Aorta (tissue), 5 donors: ENCODE measurements around the gene SCMH1. TPM values are rescaled to one million over a fixed set of nuclear protein-coding genes. Genes with fewer than 3 reads are reported as not detected.
A peak's percentile ranks its signal among the peaks of the same experiment; 100 is the strongest.

Experiments used
- ATAC-seq: fragments of 200-7000 bp; cut with Tn5 transposase; one replicate; pipeline ENCODE4 v1.9.1; 2022; ENCODE audit warnings: moderate library complexity; ENCODE audit not compliant: low FRiP score
- DNase-seq, 2 donors: peaks; one replicate each; pipeline ENCODE4 v3.0.0-alpha.2; 2020
- H3K27ac ChIP-seq, 2 donors: one replicate each; pipeline ENCODE4 v1.5.1; 2013; ENCODE audit warnings: low read length in 2 of 2, mild to moderate bottlenecking in 2 of 2, moderate library complexity in 2 of 2, control low read depth in 1 of 2, inconsistent platforms in 1 of 2, low read depth in 1 of 2
- H3K27me3 ChIP-seq, 2 donors: one replicate each; pipeline ENCODE4 v1.6.1; 2013; ENCODE audit warnings: control low read depth in 1 of 2, low read length in 1 of 2, mild to moderate bottlenecking in 1 of 2, moderate library complexity in 1 of 2; ENCODE audit not compliant: insufficient read depth in 2 of 2, control insufficient read depth in 1 of 2
- H3K36me3 ChIP-seq, 2 donors: one replicate each; pipeline ENCODE4 v1.6.1; 2013; ENCODE audit warnings: control low read depth in 1 of 2, low read length in 1 of 2, mild to moderate bottlenecking in 1 of 2; ENCODE audit not compliant: insufficient read depth in 2 of 2, control insufficient read depth in 1 of 2
- H3K4me1 ChIP-seq, 2 donors: one replicate each; pipeline ENCODE4 v1.6.1; 2013; ENCODE audit warnings: low read length in 2 of 2, control low read depth in 1 of 2, mild to moderate bottlenecking in 1 of 2, moderate library complexity in 1 of 2; ENCODE audit not compliant: insufficient read depth in 2 of 2, control insufficient read depth in 1 of 2
- H3K4me3 ChIP-seq, 2 donors: one replicate each; pipeline ENCODE4 v1.5.1; 2013; ENCODE audit warnings: low read length in 2 of 2, control low read depth in 1 of 2, mild to moderate bottlenecking in 1 of 2
- H3K9me3 ChIP-seq: one replicate; pipeline ENCODE4 v1.6.1; 2013; ENCODE audit warnings: mild to moderate bottlenecking, low read length; ENCODE audit not compliant: control insufficient read depth
- WGBS, 2 donors: extraction: QIAGEN DNeasy Blood & Tissue Kit; methylation state at CpG; one replicate each; pipeline ENCODE4 v1.1.7; 2013; 5-methylcytosine and 5-hydroxymethylcytosine counted together
- intact Hi-C, 2 donors: fragments of 100-400 bp; cut with DNase I; formaldehyde crosslinking; loops; one replicate each; pipeline versions ENCODE4 v1.14.2 to v1.15.0; 2022
- polyA plus RNA-seq, 2 donors: library from polyadenylated mRNA; stranded (reverse); fragments of 200-250 nt; gene quantifications; one replicate each; pipeline ENCODE4 v1.2.3, GENCODE V29; 2013
- total RNA-seq, 2 donors: library from RNA; stranded (reverse); fragmentation: NEBNext Ultra II Directional; extraction: Animal tissue kit (Norgen Biotek cat#: 25700); gene quantifications; one replicate each; pipeline ENCODE4 v1.2.1, GENCODE V29; 2021
- donor health status: healthy with polysubstance abuse.
- donor health status: Bipolar disorder and iron deficiency.
- donor health status: DM: no; HTN: no; CAD: no.
- donor health status: DM: no; HTN: no; CAD: no.
- donor health status: DM: yes; HTN: yes; CAD: no.

SCMH1 gene
- total and polyA plus RNA-seq, 4 donors: 36.2 to 60.7 (median 47.4) TPM

- Histone ChIP-seq H3K4me1 (no peaks in the 10 kb centered on the region), H3K27ac (peak overlapping the region; percentile 59 to 64)
These were observed 261.5 kb downstream of the SCMH1 start for GRCh38 chr1:40980453-40981121.

GRCh38 chr1:40980068-40980452 is 262.0 kb downstream of the SCMH1 start:
- DNase-seq (no peak), ATAC-seq (peak; percentile 0)
- Histone ChIP-seq H3K27me3 (no peaks in the 10 kb centered on the region), H3K27ac (peak overlapping the region; percentile 59 to 64), H3K4me1 (no peaks in the 10 kb centered on the region), H3K9me3 (no peaks in the 10 kb centered on the region), H3K4me3 (peak overlapping the region; percentile 80 to 87), H3K36me3 (peaks cover 0 to under 1% of the 10 kb centered on the region in 2 donors)
- intact Hi-C loops: loop anchor here in 1 of 2 donors (5.0 kb wide), 1 partner anchor 67 kb away; no protein-coding TSS in a partner anchor
- WGBS, 2 donors: 0 to 1% methylated on average over 31 to 50 of the region's 50 CpGs

More at GRCh38 chr1:40980453-40981121, 261.5 kb downstream of the SCMH1 start:
- DNase-seq (peak in 1 of 2 donors; percentile 78), ATAC-seq (no peak)
- Histone ChIP-seq H3K4me3 (peak overlapping the region; percentile 80 to 87), H3K9me3 (no peaks in the 10 kb centered on the region), H3K36me3 (peaks cover 0 to 3% of the 10 kb centered on the region in 2 donors), H3K27me3 (no peaks in the 10 kb centered on the region)
- 9 to 10% methylated on average over 27 of the region's 27 CpGs for WGBS, 2 donors
- intact Hi-C loops: loop anchor here in 1 of 2 donors (5.0 kb wide), 1 partner anchor 67 kb away; no protein-coding TSS in a partner anchor

DNA sequence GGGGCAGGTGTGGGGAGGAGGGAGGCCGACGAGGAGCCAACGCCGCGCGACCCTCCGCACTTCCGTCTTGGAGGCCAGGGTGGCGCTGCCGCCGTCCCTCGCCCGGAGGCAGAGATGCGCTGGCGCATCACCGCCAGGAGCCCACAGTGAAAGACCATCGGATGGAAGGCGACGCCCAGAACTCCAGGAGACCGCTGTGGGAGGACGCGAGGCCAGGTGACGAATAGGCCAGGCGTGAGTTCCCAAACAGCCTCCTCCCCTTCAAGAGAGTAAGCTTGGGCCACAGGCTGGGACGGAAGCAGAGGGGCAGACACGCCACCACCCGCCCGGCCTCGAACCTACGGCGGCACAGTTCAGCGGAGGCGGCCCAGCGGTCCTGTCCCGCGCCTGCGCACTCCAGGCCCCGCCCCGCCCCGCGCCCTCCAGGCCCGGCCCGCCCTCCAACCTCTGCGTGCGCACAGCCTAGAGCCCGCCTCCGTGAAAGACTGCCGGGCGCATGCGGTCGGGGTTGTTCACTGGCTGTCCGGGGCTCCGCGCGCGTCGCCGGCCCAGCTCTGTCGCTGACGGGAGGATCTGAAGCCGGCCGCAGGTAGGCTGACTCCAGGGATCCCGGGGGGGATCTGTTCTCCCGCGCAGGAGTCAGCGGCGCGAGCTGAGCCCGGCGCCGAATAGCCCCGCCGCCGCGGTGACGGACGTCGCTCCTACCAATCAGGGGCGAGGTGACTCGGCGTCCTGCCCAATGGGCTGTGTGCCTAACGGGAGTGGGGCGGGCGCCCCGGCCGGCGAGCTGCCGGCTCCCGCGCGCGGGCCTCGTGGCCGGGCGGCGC is 262.7 kb downstream of the SCMH1 start, which contains the start of gene CTPS1:
CTPS1 (plus strand) TSS at position 456 of the 827 bp plus-strand sequence. CDS start 3,595 bp downstream, outside the sequence.
- intact Hi-C loops: loop anchor here in 1 of 2 donors (5.0 kb wide), 1 partner anchor 68 kb away; no protein-coding TSS in a partner anchor
- Histone ChIP-seq H3K4me3 (peak within 1 kb of the TSS; percentile 80 to 87), H3K36me3 (no peaks in the 10 kb centered on the region), H3K27ac (peak within 1 kb of the TSS; percentile 59 to 71), H3K27me3 (no peaks in the 10 kb centered on the region), H3K4me1 (no peaks in the 10 kb centered on the region), H3K9me3 (no peaks in the 10 kb centered on the region)
- DNase-seq (peak; percentile 97 to 99), ATAC-seq (peak; percentile 96)
- 0 to 1% methylated on average over 89 to 96 of the region's 96 CpGs for WGBS, 2 donors

DNA sequence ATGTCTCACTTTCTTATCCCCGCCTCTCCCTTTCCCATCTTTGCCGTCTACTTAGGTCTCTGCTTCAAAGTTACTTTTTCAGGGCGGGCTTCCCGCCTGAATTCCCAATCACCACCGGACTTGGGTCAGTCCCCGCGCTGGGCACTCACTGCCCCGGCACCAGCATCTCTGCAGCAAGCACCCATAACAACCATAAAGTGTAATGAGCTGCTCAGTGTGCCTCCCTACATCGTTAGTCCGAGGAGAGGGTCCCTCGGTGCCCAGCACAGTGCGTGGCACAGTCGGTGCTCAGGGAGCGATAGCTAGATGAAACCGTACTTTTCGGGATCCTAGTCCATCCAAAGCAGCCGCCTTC is 263.2 kb downstream of the SCMH1 start:
- DNase-seq: no peak
- Histone ChIP-seq H3K4me3 (no peak overlapping the region), H3K27me3 (no peaks in the 10 kb centered on the region), H3K4me1 (no peaks in the 10 kb centered on the region), H3K36me3 (no peaks in the 10 kb centered on the region), H3K27ac (peak overlapping the region; percentile 14 to 38), H3K9me3 (no peaks in the 10 kb centered on the region)
- intact Hi-C loops: no loop called here
- WGBS, 2 donors: 37 to 39% methylated on average over 17 of the region's 17 CpGs
- peak; percentile 0 for ATAC-seq

GRCh38 chr1:40977716-40978115 is 264.4 kb downstream of the SCMH1 start:
- Histone ChIP-seq H3K27me3 (no peaks in the 10 kb centered on the region), H3K4me1 (no peaks in the 10 kb centered on the region), H3K27ac (no peak overlapping the region), H3K9me3 (no peaks in the 10 kb centered on the region), H3K36me3 (no peaks in the 10 kb centered on the region), H3K4me3 (no peak overlapping the region)
- WGBS, 2 donors: 95 to 99% methylated on average over 1 of the region's 1 CpG
- intact Hi-C loops: no loop called here
- no peak for DNase-seq
- ATAC-seq: no peak

Other genes starting within 250 kb of the SCMH1 start
- gene SLFNL1, start 220.6 kb downstream of the SCMH1 start, total RNA-seq: 1 to 10 TPM in 1 of 2 donors, under 1 TPM in 1; 0.69 to 1.0 TPM
- gene SLFNL1, start 220.6 kb downstream of the SCMH1 start, polyA plus RNA-seq: under 1 TPM; 0.38 to 0.51 TPM
- 1 to 10 TPM; 1.4 to 3.3 TPM for gene FOXO6, start 119.1 kb upstream of the SCMH1 start, total RNA-seq
- gene FOXO6, start 119.1 kb upstream of the SCMH1 start, polyA plus RNA-seq: under 1 TPM; 0.13 to 0.38 TPM
- 1 to 10 TPM in 1 of 2 donors, under 1 TPM in 1; 0.36 to 1.5 TPM for gene EDN2, start 242.4 kb upstream of the SCMH1 start, total RNA-seq
- 1 to 10 TPM in 1 of 2 donors, not detected in 1; 2.3 TPM for gene EDN2, start 242.4 kb upstream of the SCMH1 start, polyA plus RNA-seq